NOMO-1 (cell line): ENCODE results near the gene SLC10A2.

Source experiments
- DNase-seq, 2 experiments: peaks; one replicate each; lab custom pipeline; 2025; ENCODE audit not compliant: unreplicated experiment in 2 of 2; lab: John Stamatoyannopoulos, UW

The SLC10A2 gene

DNA sequence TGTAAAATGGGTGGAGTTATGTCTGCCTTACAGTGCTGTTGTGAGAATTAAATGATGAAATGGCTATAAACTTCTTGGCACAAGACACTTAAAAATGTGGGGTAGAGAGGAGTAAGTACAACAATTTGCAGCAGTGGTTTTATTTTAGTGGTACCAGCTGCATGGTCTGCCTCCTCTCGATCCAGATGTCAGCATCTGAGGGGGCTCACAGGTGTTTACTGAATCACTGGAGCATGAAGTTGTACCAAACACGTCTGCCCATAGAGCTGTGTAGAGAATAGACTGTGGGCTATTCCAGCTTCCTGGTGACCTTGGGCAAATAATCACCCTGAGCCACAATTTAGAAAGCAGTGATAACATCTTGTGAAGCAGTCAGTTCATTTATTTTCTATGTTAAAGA, 11.1 kb downstream of the SLC10A2 start:
- DNase-seq, result no peak

DNA sequence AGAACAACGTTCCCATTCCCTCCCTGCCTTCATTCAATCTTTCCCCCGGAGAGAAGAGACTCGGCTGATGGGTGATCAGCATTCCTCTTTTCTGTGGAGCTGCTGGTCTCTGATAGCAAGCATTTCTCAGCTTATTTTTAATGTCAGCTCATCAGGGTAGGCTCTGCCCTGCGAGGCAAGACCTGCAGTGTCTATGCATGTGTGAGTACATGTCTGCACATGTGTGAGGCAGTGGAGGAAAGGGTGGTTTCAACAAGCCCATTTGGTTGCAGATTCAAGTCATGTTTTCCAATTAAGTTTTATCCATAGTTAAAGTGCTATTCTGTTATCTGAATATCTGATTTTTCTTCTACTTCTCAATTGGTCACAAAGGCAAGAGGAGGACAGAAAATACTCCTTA, 19.5 kb downstream of the SLC10A2 start:
- no peak for DNase-seq

DNA sequence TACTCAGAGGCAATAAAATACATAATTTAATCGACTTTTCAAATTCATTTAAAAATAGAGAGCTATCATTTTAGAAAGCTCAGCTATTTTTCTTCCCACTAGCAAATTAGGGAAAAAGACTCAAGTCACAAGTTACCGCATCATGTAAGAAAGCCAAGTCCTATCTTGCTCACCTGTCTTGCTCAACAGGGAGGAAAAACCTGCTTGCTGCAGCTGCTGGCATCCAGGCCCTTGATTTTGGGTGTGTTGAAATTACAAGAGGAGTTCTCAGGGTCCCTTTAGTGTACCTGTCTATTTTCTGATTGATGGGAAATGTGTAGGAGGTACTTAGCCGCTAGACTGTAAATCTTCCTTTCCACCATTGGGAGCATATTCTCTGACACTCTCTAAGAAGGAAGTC, 22.2 kb downstream of the SLC10A2 start:
- no peak for DNase-seq

DNA sequence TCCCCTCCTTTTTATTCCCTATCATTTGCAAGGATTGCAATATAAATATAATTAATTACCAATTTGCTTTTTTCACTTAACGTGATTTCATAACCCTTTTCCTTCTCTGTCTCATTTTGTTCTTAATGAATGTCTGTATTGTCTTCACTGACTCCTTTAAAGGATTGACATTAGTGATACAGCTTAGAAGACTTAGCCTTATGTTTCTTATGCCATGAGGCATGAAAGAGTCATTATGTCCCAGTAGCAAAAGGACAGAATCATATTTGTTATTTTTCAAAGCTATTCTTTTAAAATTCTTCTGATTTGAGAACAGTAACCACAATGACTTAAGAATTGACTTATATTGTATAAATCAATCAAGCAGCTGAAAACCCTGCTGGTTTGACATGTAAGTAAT, 26.2 kb downstream of the SLC10A2 start:
- DNase-seq, result no peak

DNA sequence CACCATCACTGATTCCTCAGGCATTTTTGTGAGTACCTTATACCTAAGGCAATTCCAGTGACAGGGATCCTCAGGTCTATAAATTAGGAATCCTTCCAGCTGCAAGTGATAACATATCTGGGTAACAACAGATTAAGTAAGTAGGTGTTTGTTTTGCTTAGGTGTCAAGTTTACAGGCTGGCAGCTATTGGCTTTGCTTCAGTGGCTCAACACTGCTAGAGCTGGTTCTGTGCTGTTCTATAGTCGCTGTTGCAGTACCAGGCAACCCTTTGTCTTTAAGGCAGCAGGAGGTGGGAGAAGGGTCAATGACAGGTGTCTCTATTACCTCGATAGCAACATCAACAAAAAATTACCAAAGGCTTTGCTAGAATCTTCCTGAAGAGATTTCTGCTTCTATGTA, 27.0 kb downstream of the SLC10A2 start:
- DNase-seq, result no peak

DNA sequence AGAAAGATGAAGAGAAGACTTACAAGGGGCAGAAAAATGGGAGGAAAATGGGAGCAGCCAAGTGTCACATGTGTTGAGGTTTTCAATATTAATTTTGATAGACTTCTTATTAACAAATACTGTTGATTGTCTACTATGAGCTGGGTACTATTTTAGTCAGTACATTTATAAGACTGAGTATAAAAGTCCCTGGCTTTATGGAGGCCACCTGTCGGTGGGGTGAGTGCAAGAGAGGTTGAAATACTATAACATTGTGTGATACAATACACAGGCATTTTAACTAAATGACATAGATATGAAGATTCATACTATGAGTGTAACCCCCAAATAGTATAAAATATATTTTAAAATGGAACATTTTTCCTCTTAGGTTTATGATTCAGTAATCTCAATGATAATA, 29.9 kb downstream of the SLC10A2 start:
- no peak for DNase-seq

DNA sequence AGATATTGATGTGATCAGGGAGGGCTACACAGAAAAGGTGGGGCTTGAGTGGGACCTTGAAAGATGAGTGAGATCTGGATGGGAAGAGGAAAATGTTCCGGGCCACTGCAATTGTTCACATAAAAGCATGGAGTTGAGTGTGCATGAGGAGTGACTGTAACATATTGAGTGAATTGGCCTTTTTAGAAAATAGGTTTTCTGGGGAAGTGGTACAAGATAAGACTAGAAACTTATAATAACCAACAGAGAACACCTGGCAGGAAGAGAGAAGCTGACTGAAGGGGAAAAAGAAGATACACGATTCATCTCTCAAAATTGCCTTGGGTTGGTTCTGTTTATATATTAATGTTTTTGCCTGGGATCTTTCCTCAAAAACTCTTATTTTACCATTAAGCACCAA, 32.2 kb downstream of the SLC10A2 start:
- no peak for DNase-seq

DNA sequence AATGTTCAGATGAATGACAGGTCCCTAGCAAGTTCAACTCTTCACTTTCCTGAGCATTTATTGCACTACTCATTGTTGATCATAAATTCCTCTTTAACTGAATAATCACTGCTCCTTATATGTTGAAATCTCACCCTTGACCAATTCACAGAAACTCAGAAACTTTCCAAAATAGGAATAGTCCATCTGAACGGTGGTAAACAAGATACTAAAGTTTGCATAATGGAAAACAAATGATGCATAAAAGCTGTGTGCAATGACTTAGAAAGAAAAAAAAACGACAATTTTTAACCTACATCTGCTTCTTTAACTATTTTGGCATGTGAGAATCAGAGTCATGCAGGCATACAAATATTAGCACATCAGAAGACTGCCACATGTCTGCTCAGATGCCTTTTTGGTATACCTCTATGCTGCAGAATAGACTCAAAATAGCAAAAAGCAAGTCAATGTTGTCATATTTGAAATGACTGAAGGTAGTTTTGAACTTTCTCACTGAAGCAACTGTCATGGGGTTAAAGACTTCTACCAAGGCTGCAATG, 34.8 kb downstream of the SLC10A2 start:
- DNase-seq, result no peak

DNA sequence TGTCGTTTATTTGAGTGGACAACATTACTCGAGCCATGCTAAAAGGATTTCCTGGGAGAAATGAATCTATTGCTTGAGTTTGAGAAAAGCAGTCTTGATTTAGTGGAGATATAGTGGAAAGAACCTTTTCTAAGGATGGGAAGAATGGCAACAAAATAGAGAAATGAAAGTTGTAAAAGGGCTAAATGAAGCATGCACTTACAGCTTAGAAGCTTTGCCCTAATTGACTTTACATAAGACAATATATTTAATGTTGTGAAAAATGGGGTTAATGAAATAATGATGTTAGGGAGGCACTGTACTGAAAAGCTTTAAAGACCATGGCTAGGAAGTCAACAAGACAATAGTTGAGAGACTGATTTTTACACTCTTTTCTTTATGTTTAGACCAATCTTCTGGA, 35.4 kb downstream of the SLC10A2 start:
- no peak for DNase-seq

DNA sequence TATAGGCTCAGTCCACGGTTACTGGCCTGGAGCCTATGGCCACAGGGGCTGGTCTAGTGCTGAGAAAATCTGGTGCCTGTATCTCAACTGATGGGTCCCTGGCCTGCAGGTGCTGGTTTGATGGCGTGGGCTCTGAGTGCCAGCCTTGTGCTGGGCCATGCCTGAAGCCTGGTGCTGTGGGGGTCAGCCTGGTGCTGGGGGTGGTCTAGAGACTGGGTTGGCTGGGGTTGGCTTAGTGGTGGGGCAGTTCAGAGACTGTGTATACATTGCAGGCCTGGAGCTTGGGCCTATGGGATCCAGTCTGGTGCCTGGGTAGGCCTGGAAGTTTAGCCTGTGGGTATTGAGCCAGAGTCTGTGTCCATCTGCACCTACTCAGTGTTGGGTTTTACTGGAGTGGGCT, 36.4 kb downstream of the SLC10A2 start:
- DNase-seq, result no peak

DNA sequence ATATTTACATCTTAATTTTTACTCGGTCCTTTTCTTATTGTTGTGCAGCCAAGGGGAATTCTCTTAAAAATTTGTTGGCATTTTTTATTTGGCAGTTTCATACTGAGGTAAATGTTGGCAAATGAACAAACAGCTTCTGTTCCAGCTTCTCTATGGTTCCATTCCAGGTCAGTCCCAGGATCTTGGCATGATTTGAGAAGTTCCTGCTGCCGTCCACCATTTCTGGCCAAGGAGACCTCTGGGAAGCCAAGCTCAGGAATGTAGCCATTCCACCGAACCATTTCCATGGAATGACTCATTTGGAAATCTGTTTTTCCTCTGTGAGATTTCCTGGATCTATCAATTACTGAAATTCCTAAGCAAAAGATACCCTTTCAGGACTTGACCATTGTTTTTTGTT, 43.9 kb downstream of the SLC10A2 start:
- no peak for DNase-seq

DNA sequence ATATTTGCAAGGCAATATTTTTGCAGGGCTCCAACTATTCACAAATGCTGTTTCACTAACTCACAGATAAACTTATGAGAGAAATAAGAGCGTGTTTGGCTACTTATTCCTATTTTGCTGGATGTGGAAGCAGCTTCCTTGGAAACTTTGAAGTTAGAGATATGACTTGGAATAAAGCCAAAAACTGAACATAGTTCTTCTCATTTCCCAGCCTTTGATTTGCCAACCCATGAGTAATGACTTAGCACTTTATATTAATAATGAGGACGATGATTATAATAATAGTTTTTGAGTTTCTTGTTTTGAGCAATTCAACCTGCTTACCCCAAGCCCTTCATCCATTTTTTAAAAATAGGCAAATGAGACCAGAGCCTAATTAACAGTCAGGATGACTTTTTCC, 47.7 kb downstream of the SLC10A2 start:
- DNase-seq, result no peak

DNA sequence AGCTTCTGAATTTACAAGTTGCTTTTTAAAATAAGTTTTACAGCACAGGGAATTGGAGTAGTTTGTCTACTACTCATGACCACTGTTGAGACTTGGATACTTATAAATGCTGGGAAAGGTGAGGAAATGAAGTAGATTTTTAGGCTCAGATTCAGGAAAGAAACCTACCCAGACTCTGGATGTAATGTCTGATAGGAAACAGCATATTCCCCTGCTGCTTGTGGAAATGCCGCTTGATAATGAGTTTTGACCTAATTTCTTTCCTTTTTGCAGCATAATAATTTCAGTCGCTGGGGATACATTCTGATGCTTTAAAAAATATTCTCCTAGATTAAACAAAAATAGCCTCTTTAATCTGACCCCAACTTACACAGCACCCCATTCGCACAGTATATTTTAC, 53.6 kb downstream of the SLC10A2 start:
- no peak for DNase-seq

DNA sequence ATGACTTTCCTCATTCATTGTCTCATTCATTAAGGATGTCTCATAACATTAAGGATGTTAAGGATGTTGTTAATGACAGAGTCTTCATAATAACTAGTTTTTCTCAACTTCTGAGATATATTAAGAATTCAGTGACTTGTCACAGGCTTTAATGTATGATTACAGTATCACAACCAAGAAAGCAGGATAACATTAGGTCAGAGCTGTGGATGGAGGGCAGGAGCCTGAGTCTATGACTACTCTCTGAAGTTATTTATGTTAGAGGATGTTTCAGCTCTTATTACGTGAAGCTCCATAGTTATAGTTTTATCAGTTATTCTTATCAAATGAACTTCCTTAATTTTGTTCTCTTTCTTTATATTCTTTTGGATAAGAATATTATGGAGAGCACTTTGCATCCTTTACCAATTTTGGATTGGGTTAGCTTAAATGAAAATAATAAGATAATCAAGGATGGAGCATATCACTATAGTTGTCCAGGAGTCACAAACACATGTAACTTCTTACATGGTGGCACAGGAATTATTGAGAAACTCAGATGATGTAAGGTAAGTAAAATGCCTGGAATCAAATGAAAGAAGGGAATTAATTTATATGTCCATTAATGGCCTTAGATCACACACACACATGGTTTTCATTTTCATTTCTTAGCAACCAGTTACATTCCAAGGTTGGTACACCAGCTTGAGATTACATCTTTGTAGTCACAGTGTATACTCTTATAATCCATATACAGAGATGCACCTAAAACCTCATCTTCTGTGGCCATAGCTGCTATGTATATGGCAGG, 57.0 kb downstream of the SLC10A2 start:
- DNase-seq, result no peak

DNA sequence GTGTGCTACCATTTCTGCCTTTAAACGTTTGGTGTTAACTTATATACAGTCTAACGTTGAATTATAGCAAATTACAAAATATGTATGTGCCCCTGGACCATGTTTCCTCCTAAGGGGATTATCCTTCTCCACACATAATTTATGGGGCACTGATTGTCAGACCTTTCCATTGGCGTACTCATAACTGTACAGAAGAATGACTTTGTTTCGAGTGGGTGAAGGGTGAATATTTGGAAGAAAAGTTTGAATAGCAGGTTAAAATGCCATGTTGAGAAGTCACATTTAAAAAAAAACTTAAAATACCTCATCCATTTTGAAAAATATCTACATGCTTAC, 58.8 kb downstream of the SLC10A2 start:
- no peak for DNase-seq

DNA sequence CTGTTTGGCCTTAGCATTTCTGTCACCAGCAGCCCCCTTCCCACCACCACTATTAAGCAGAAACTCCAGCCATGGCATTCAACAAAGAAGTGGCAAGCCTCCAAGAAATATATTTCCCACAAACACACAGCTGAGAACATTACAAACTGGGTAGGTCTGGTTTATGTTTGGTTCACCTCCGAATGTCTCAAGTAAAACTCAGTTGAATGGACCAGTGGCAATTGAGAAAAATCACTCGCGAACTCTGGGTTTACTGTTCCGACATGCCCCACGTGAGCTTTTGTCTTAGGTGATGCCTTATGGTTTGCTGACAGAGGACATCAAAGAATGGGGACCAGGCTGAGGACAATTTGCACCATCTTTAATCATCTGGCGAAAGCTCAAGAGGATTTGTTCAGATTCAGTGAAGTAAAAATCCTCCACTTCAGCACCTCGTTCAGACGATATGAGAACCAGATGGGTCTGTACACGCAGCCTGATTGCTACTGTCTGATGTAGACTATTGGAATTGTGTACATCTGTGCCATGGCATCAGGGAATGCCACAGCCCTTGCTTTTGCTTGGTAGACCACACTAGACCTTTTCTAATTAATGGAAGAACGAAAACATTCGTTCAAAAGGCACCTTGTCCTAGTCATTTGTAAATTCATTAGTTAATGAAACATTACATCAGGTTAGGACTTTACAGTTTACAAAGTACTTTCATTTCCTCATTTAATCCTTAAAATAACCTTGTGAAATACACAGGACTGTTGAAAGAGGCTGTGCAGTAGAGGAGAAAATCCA, 59.4 kb downstream of the SLC10A2 start:
- peak; percentile 34 to 88 for DNase-seq

DNA sequence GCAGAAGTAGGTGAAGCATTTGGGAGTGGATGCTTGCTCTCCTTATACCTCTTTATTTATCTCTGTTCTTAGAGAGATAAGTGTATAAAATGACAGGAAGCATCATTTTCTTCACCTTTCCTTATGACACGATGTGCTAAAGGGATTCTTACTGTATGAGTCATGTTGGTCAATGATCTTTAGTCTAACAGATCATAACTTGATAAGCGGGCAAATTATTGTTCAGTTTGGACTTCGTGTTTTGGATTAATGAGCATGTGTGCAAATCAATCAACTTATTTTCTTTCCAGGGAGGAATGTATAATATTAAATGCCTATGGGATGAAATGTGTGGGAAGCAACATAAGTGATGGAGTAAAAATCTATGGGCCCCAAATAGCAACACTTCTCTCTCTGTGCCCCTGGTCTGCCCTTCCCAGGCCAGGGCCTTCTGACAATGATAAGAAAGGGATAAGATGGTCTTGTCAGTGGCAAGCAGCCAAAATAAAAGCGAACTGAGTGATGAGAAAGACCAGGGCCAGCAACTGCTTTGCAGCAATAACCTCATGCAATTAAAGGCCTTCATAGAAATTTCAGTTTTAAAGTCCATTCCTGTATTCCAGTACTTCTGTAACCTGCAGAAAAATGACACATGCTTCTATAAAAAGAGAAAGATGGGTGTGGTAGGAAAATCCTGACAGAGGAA, 61.4 kb downstream of the SLC10A2 start:
- DNase-seq, result no peak

DNA sequence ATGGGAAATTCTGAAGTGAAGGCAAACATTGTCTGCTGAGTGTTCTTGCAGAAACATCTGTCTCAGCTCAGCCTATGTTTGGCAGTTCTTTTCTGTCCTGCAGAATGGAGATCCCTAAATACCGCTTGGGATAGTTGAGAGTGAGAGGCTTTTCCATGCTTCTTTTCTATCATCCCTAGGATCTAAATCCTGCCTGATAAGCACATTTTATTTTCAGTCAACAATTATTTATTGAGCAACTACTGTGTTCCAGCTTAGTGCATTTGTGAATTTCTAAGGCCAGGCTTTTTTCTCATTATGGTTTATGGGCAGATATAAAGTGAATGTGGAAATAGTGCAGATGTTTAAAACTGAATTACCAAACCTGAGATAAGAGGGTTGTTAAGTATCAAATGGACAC, 62.6 kb downstream of the SLC10A2 start:
- DNase-seq, result no peak

DNA sequence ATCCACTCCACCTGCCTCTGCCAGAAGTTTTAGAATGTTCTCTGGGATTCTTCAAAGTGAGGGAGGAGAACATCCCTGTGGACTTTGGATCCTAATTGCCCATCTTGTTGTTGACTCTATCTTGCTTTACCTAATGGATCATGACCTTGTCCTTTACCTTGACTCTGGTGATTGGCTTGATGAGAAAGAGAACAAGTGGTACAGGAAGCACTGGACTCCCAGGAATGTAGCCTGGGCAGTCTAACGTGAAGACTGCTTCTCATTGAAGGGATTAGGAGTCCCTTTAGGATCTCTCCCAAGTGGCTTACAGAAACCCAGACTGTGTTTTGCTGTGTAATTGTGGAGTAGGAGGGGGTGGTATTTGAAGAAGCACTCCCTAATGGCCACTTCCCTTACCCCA, 63.9 kb downstream of the SLC10A2 start:
- no peak for DNase-seq

DNA sequence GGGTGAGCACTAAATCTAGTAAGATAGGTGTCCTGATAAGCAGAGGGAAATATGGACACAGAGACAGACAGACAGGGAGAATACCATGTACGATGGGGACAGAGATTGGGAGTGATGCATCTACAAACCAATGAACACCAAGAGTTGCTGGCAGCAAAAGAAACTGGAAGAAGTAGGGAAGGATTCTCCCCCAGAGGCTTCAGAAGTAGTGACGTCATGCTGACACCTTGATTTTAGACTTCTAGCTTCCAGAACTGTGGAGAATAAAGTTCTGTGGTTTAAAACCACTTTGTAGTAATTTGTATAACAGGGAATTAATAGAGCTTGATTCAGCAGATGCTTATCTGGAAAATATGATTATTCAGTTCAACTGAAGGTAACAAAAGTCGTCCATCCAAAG, 66.1 kb downstream of the SLC10A2 start:
- DNase-seq, result no peak

DNA sequence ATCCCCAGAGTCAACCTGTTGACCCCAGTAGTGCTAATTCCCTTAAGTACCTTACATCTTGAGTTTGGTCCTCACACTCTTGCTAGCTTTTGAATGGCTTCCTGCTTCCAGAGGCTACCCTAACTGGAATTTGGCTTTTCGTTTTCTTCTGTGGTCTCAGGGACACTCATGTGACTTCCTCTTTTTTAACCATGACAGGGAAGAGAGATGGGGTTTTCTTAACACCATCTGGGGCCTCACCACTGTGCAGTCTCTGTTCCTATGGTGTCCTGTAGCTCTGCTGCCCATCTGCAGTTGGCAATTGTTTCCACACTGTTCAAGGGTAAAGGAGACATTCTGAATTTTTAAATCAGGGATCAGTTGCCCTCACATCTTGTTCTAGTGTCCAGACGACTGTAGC, 66.7 kb downstream of the SLC10A2 start:
- peak; percentile 25 to 60 for DNase-seq
